Subcutaneous abdominal adipose tissue (tissue), 5 donors: Measurements from ENCODE around the gene VSNL1.
A peak's percentile ranks its signal among the peaks of the same experiment; 100 is the strongest.

ENCODE experiments used
- H3K27ac ChIP-seq: one replicate; pipeline ENCODE4 v1.7.0; 2013; ENCODE audit warnings: low read depth, mild to moderate bottlenecking, inconsistent platforms, low read length, moderate library complexity
- H3K27me3 ChIP-seq, 5 donors: one replicate each; pipeline ENCODE4 v1.7.0; 2013; ENCODE audit warnings: low read length in 5 of 5, inconsistent platforms in 1 of 5; ENCODE audit not compliant: control insufficient read depth in 5 of 5, insufficient read depth in 4 of 5
- H3K36me3 ChIP-seq, 5 donors: one replicate each; pipeline ENCODE4 v1.7.0; 2013; ENCODE audit warnings: low read length in 5 of 5; ENCODE audit not compliant: control insufficient read depth in 5 of 5, insufficient read depth in 5 of 5
- H3K4me1 ChIP-seq, 5 donors: one replicate each; pipeline ENCODE4 v1.7.0; 2013; ENCODE audit warnings: low read length in 5 of 5, mild to moderate bottlenecking in 3 of 5, moderate library complexity in 1 of 5; ENCODE audit not compliant: control insufficient read depth in 5 of 5, insufficient read depth in 5 of 5
- H3K4me3 ChIP-seq, 5 donors: one replicate each; pipeline ENCODE4 v1.7.0; 2013; ENCODE audit warnings: low read length in 5 of 5, low read depth in 1 of 5
- H3K9ac ChIP-seq, 5 donors: one replicate each; pipeline ENCODE4 v1.7.0; 2013; ENCODE audit warnings: low read length in 5 of 5, mild to moderate bottlenecking in 4 of 5, moderate library complexity in 3 of 5
- H3K9me3 ChIP-seq, 5 donors: one replicate each; pipeline ENCODE4 v1.7.0; 2013; ENCODE audit warnings: low read length in 5 of 5; ENCODE audit not compliant: control insufficient read depth in 5 of 5
- donor health status: healthy.
- donor health status: healthy.
- donor health status: healthy.
- donor health status: healthy.
- donor health status: healthy.

VSNL1 gene

DNA sequence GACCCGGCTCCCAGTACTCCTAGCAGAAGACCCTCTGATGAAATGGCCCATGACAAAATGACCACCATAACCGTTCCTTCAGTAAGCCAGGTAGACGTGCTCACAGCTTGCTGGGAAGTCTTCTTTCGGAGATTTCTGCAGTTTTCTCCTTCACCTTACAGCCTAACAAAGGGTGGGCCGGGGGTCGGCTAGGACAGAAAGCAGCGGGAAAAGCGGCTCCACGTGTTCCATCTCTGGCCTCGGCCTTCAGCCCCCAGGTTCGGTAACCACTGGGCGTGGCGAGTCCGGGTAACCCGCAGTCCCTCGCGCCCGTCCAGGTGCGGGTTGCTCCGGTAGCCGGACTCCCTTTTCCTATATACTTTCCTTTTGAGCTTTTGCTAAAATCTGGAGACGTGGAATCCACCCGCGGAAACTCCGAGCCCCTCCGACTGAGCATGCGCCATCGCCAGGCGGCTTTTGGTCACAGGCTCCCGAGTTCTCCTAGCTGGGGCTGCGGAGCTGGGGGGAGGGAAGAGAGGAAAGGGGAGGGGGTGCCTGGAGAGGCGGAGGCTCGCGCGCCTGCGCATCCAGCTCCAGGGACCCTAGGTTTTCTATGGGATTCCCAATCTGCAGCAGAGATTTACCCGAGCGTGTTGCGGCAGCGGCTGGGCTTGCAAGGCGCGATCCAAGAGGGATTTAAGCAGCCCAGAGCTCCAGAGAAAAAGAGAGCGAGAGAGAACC is at the start of gene VSNL1:
Gene VSNL1, plus strand, starts transcription at position 604 of the 720 bp plus-strand sequence. CDS start 51,379 bp downstream, outside the sequence.
- Histone ChIP-seq H3K4me1 (peaks cover 0 to 36% (median 33%) of the 10 kb centered on the region in 5 donors), H3K9ac (peak within 1 kb of the TSS in 1 of 5 donors; percentile 31), H3K4me3 (peak within 1 kb of the TSS; percentile 54 to 82 (median 69)), H3K36me3 (no peaks in the 10 kb centered on the region), H3K27ac (no peak within 1 kb of the TSS), H3K27me3 (peaks cover 9 to 33% (median 21%) of the 10 kb centered on the region in 5 donors), H3K9me3 (no peaks in the 10 kb centered on the region)

DNA sequence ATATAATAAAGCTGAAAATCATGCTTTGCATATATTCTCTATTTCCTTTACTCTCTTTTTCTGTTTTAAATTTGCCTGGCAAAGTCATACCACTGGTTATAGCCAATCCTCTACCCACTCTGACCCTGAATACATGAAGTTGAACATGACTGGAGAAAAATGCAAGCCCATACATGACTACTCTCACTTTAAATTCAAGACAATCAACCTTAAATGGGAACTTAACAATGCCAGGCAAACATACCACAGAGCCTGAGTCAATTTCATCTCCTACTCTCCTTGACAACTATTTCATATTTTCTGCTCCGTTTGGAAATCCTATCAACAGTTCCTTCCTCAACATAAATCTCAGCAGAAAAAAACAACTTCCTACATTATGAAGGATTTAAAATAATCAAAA is 44.9 kb upstream of the VSNL1 start:
- Histone ChIP-seq H3K9me3 (no peaks in the 10 kb centered on the region), H3K4me1 (no peaks in the 10 kb centered on the region), H3K27ac (no peak overlapping the region), H3K4me3 (no peak overlapping the region), H3K27me3 (no peaks in the 10 kb centered on the region), H3K9ac (no peak overlapping the region), H3K36me3 (no peaks in the 10 kb centered on the region)

DNA sequence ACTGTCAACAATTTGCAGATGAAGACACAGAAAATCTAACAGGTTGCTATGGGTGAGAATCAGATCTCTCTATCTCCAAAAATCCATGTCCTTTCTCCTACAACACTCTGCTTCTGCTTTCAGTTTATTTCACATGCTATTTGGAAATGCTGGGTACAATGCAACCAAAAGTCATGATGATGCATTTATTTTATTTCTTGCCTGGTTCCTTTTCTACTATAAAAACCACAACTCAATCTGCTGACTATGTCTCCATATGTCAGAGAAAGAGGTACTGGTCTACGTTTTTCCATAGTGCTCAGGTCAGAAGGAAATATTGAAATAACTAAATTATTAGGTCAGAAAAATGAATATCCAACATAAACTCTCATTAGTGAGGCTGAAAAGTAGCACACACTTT is 42.8 kb upstream of the VSNL1 start:
- Histone ChIP-seq H3K27me3 (no peaks in the 10 kb centered on the region), H3K36me3 (no peaks in the 10 kb centered on the region), H3K9me3 (no peaks in the 10 kb centered on the region), H3K4me3 (no peak overlapping the region), H3K9ac (no peak overlapping the region), H3K27ac (no peak overlapping the region), H3K4me1 (no peaks in the 10 kb centered on the region)

DNA sequence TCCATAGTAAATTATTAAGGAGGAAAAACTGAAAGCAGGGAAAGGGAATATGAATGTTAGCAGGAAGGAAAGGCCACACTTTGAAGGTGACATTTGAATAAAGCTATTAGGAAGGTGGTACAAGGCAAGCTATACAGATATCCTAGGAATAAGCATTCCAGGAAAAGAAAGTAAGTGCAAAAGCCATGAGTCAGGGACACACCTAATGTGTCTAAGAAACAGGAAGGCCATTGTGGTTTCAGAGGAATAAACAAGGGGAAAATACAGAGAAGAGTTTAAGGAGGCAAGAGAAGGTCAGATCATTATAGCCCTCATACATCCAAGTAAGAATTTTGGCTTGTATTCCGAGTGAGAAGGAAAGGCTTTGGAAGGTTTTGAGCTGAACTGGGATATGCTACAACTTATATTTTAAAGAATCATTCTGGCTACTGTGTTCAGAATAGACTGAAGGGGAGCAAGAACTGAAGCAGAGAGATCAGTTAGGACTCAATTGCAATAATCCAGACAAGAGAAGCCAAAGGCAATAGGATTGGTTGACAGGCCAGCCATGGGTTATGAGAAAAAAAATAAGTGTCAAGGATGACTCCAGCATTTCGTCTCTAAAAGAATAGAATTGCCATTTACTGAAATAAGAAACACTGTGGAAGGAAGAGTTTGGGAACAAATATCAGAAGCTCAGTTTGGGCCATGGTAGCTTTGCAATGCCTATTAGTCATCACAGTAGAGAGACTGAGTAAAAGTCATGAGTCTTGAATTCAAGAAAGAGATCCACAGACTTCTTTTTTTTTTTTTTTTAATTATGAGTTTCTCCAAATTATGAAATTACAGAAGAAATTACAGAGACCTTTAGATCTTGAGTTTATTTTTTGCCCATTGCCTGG is 33.5 kb upstream of the VSNL1 start:
- H3K27me3 ChIP-seq = peaks cover 0 to 3% (median 0%) of the 10 kb centered on the region in 5 donors
- H3K27ac ChIP-seq = no peak overlapping the region
- no peaks in the 10 kb centered on the region for H3K4me1 ChIP-seq
- no peak overlapping the region for H3K4me3 ChIP-seq
- H3K9me3 ChIP-seq = no peaks in the 10 kb centered on the region
- H3K9ac ChIP-seq = no peak overlapping the region
- no peaks in the 10 kb centered on the region for H3K36me3 ChIP-seq

DNA sequence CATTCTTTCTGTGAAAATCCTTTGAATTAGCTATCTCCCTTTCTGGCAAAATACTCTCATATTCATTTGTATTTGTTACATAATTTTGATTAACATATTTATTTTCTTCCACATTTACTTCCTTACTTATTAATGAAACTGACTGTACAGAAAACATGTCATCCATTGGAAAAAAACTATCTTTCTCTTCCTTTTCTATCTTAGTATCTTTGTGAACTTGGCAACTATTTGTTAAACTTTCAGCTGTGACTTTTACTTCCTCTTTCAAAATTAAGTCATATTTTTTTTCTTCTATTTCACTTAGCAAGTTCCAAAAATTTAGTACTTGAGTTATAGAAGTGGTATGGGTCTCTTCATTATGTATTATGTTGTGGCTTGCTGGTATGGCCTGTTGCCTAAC is 24.8 kb upstream of the VSNL1 start:
- no peak overlapping the region for H3K9ac ChIP-seq
- H3K27me3 ChIP-seq = peaks cover 0 to 3% (median 0%) of the 10 kb centered on the region in 5 donors
- no peak overlapping the region for H3K4me3 ChIP-seq
- H3K9me3 ChIP-seq = no peaks in the 10 kb centered on the region
- no peaks in the 10 kb centered on the region for H3K36me3 ChIP-seq
- H3K4me1 ChIP-seq = peaks cover 2 to 10% (median 9%) of the 10 kb centered on the region in 5 donors
- H3K27ac ChIP-seq = no peak overlapping the region

DNA sequence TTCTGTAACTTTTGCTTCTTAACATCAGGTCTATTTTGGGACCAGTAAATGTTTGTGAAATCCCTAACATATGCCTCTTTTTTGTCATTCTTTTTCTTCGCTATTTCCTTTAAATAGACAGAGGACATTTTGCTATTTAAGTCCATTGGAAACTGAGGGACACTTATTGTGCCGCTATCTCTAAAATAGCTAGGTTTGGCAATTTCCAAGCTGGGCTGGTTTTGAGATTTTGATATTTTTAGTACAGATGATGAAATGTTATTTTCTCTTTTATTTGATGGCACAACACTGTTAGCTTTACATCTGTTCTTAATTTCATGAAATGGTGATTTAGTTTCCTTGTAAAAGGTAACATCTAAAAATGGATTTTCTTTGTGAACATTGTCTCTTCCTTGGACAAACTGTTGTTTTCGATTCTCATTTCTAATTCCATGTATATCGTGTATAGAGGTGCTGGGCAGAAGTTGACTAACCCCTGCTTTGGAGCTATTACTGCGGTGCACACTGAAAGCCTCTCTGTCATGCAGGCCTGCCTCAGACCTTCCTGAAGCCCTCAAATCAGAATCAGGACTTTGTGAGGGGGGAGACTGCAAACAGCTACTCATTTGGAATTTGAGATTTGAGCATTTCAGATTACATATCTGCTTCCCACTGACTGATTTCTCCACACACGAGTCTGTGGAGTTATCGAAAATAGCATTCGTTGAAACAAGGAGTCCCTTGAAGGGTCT is 22.9 kb upstream of the VSNL1 start:
- H3K36me3 ChIP-seq = no peaks in the 10 kb centered on the region
- peak overlapping the region in 4 of 5 donors; percentile 40 to 56 (median 42) for H3K9ac ChIP-seq
- H3K27ac ChIP-seq = peak overlapping the region; percentile 34

DNA sequence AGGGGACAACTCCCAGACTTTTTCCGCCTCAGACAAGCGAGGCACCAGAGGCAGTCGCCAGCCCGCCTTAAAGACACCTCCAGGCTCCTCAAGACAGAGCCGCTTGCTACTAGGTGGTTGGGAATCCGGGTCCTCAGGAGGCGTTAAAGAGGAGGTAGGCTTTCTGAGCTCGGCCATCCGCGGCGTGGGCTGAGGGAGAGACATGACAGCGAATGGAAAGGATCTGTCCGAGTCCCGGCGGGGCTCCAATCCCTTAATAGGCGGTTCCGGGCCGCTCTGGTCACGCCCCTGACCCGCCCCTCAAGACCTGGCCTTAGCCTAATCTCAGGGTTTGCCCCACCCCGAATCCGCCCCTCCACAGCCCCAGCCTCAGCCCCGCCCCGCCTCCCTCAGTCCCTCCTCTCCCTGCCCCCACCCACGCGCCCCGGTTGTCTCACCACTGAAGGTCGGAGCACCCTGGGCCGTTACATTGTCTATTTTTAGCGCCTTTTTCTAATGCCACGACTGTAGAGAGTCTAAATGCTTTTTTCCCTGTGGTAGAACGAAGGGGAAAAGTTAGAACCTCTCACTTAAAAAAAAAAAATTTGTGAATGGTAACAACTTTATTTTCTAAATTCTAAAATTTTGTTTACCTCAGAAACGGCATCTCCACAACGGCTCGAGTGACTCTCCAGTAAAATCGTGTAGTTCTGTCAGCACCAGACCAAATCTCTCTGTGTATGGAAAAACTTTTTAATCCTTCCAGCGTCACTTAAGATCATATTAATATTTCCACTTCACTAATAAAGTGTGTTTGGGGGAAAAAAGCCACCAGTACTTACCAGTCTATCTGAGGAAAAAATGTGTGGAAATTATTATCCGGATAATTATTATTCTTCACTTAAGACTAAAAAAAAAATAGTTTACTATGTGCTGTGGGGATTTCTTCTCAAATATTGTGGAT is 22.0 kb upstream of the VSNL1 start, which contains the start of gene RAD51AP2:
Gene RAD51AP2, minus strand, starts transcription at position 229 of the 943 bp plus-strand sequence. Its CDS starts 25 bp downstream, at position 204.
- Histone ChIP-seq H3K9me3 (no peaks in the 10 kb centered on the region), H3K27ac (peak within 1 kb of the TSS; percentile 34)

More for the DNA sequence above, 22.9 kb upstream of the VSNL1 start:
- Histone ChIP-seq H3K9me3 (no peaks in the 10 kb centered on the region), H3K4me3 (peak overlapping the region; percentile 57 to 70 (median 66)), H3K27me3 (peaks cover 0 to 3% (median 0%) of the 10 kb centered on the region in 5 donors), H3K4me1 (peaks cover 2 to 10% (median 9%) of the 10 kb centered on the region in 5 donors)

DNA sequence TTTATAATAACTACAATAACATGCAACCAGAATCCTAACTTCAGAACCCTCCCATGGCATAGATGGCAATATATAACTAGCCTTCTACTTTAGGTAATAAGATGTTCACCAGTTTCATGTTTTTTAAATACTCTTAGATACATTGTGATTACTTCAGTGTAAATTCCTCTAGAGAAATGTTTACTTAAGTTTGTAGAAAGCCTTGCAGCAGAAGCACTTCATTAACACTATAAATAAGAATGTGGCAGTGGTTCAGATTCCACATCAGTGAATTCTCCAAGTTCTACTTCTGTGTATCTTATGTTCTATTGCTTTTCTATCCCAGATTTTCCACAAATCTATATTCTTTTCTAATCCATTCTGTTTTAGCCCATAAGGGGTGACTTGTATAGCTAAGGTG is 21.0 kb upstream of the VSNL1 start:
- no peak overlapping the region for H3K27ac ChIP-seq
- no peak overlapping the region for H3K4me3 ChIP-seq
- no peaks in the 10 kb centered on the region for H3K36me3 ChIP-seq
- no peaks in the 10 kb centered on the region for H3K9me3 ChIP-seq
- peaks cover 2 to 10% (median 9%) of the 10 kb centered on the region in 5 donors for H3K4me1 ChIP-seq
- no peak overlapping the region for H3K9ac ChIP-seq
- H3K27me3 ChIP-seq = peaks cover 0 to 3% (median 0%) of the 10 kb centered on the region in 5 donors

More for the DNA sequence above, 22.0 kb upstream of the VSNL1 start, which contains the start of gene RAD51AP2:
- Histone ChIP-seq H3K36me3 (no peaks in the 10 kb centered on the region), H3K4me1 (peaks cover 2 to 10% (median 9%) of the 10 kb centered on the region in 5 donors), H3K4me3 (peak within 1 kb of the TSS; percentile 57 to 70 (median 66)), H3K27me3 (peaks cover 0 to 3% (median 0%) of the 10 kb centered on the region in 5 donors), H3K9ac (peak within 1 kb of the TSS in 4 of 5 donors; percentile 40 to 56 (median 42))

DNA sequence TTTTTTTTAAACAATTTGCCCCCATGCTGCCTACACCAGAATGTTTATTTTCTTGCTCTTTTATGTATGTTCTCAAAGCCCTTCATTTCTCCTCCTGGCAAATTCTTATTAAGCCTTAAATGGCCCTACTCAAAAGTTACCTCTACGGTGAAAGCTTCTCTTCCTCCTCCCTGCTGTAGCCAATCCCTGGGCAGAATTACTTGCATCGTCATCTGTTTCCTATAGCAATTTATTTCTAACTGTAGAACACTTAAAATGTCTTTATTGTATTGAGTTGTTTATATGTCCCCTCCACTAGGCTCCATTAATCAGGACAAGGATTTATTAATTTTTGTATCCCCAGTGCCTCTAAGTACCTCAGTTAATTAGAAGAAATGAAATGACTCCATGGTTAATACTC is 19.7 kb upstream of the VSNL1 start:
- H3K27me3 ChIP-seq = peaks cover 0 to 3% (median 0%) of the 10 kb centered on the region in 5 donors
- H3K27ac ChIP-seq = no peak overlapping the region
- no peak overlapping the region for H3K9ac ChIP-seq
- peaks cover 2 to 10% (median 9%) of the 10 kb centered on the region in 5 donors for H3K4me1 ChIP-seq
- no peaks in the 10 kb centered on the region for H3K9me3 ChIP-seq
- H3K36me3 ChIP-seq = no peaks in the 10 kb centered on the region
- H3K4me3 ChIP-seq = no peak overlapping the region
